Type B pancreatic cell (in vitro differentiated cells): ENCODE results near the gene PRKG1. TPM values are rescaled to one million over a fixed set of nuclear protein-coding genes. Genes with fewer than 3 reads are reported as not detected.
A peak's percentile ranks its signal among the peaks of the same experiment; 100 is the strongest.

Experiments
- DNase-seq: peaks from one replicate; pipeline ENCODE4 v3.0.0; 2021; ENCODE audit warnings: mixed read lengths; ENCODE audit not compliant: unreplicated experiment; ENCODE audit errors: extremely low spot score
- H3K27ac Mint-ChIP-seq: 2 replicates; pipeline ENCODE4 v1.8.0; 2021; ENCODE audit warnings: mild to moderate bottlenecking, mixed read lengths
- H3K27me3 Mint-ChIP-seq: 2 replicates; pipeline ENCODE4 v1.8.0; 2021; ENCODE audit warnings: mixed read lengths
- H3K36me3 Mint-ChIP-seq: 2 replicates; pipeline ENCODE4 v1.8.0; 2021; ENCODE audit warnings: mixed read lengths
- H3K4me1 Mint-ChIP-seq: one replicate; pipeline ENCODE4 v1.8.0; 2021; ENCODE audit warnings: mixed read lengths; ENCODE audit not compliant: unreplicated experiment
- H3K4me3 Mint-ChIP-seq: 2 replicates; pipeline ENCODE4 v1.8.0; 2021; ENCODE audit warnings: mild to moderate bottlenecking, mixed read lengths
- H3K9me3 Mint-ChIP-seq: 2 replicates; pipeline ENCODE4 v1.8.0; 2021; ENCODE audit warnings: mixed read lengths
- CTCF ChIP-seq: fragments of 200-600 bp; sonication (generic); conservative IDR thresholded peaks from 2 replicates; pipeline ENCODE4 v1.5.0; 2021; ENCODE audit warnings: antibody characterized with exemption, mild to moderate bottlenecking
- total RNA-seq: library from RNA; stranded (reverse); gene quantifications from 2 replicates; pipeline ENCODE4 v1.2.1, GENCODE V29; 2021; ENCODE audit warnings: low replicate concordance

The PRKG1 gene
- total RNA-seq, 1 donor from 2014 or later, result 12.3 TPM

GRCh38 chr10:51524041-51524440 lies 449.8 kb downstream of the PRKG1 start:
- TF ChIP-seq CTCF, result no peak
- DNase-seq, result no peak
- Mint-ChIP-seq H3K36me3 (no peaks in the 10 kb centered on the region), H3K4me3 (no peak overlapping the region), H3K9me3 (no peaks in the 10 kb centered on the region), H3K4me1 (peaks cover 11% of the 10 kb centered on the region), H3K27ac (no peak overlapping the region), H3K27me3 (no peaks in the 10 kb centered on the region)

GRCh38 chr10:51527522-51528219 lies 453.4 kb downstream of the PRKG1 start:
- Mint-ChIP-seq H3K36me3 (no peaks in the 10 kb centered on the region), H3K4me3 (peak overlapping the region; percentile 10)
- no peak for DNase-seq

GRCh38 chr10:51528527-51528926 lies 454.2 kb downstream of the PRKG1 start:
- Mint-ChIP-seq H3K27ac (no peak overlapping the region), H3K4me1 (peaks cover 11% of the 10 kb centered on the region), H3K27me3 (no peaks in the 10 kb centered on the region), H3K36me3 (no peaks in the 10 kb centered on the region), H3K9me3 (no peaks in the 10 kb centered on the region), H3K4me3 (no peak overlapping the region)
- no peak for TF ChIP-seq CTCF
- no peak for DNase-seq

More at GRCh38 chr10:51527522-51528219, 453.4 kb downstream of the PRKG1 start:
- Mint-ChIP-seq H3K9me3 (no peaks in the 10 kb centered on the region), H3K27ac (no peak overlapping the region), H3K4me1 (peaks cover 11% of the 10 kb centered on the region), H3K27me3 (no peaks in the 10 kb centered on the region)
- TF ChIP-seq CTCF, result no peak

GRCh38 chr10:51530541-51530940 lies 456.3 kb downstream of the PRKG1 start:
- H3K9me3 Mint-ChIP-seq, result no peaks in the 10 kb centered on the region
- no peaks in the 10 kb centered on the region for H3K36me3 Mint-ChIP-seq
- H3K4me3 Mint-ChIP-seq, result no peak overlapping the region

GRCh38 chr10:51532044-51532443 lies 457.8 kb downstream of the PRKG1 start:
- peaks cover 11% of the 10 kb centered on the region for H3K4me1 Mint-ChIP-seq
- no peaks in the 10 kb centered on the region for H3K9me3 Mint-ChIP-seq
- no peak for DNase-seq
- H3K36me3 Mint-ChIP-seq, result no peaks in the 10 kb centered on the region
- H3K27ac Mint-ChIP-seq, result no peak overlapping the region
- no peaks in the 10 kb centered on the region for H3K27me3 Mint-ChIP-seq
- TF ChIP-seq CTCF, result no peak
- H3K4me3 Mint-ChIP-seq, result no peak overlapping the region

More at GRCh38 chr10:51530541-51530940, 456.3 kb downstream of the PRKG1 start:
- no peak overlapping the region for H3K27ac Mint-ChIP-seq
- no peak for DNase-seq
- H3K27me3 Mint-ChIP-seq, result no peaks in the 10 kb centered on the region
- H3K4me1 Mint-ChIP-seq, result peaks cover 11% of the 10 kb centered on the region
- no peak for TF ChIP-seq CTCF
